ENCODE data around the gene ZFHX2.

The ZFHX2 gene

GRCh38 chr14:23481362-23481970, 70.1 kb downstream of the ZFHX2 start:
- Histone ChIP-seq H3K36me3 (peaks cover 31% of the 10 kb centered on the region), H3K9me3 (no peaks in the 10 kb centered on the region), H3K4me3 (ENCODE audit: low read depth, low read length) (no peak overlapping the region), H3K27me3 (no peaks in the 10 kb centered on the region), H3K4me1 (no peaks in the 10 kb centered on the region)
- no peak for TF ChIP-seq CTCF (IDR thresholded peaks at IDR 0.05; ENCODE audit: low read depth, low read length)
- no peak for DNase-seq

- TF ChIP-seq CTCF (IDR thresholded peaks at IDR 0.05; ENCODE audit: low read depth, low read length), result peak; percentile 70
- no peak overlapping the region for H3K4me3 ChIP-seq (ENCODE audit: low read depth, low read length)
- no peaks in the 10 kb centered on the region for H3K9me3 ChIP-seq
- H3K4me1 ChIP-seq, result no peaks in the 10 kb centered on the region
- no peaks in the 10 kb centered on the region for H3K27me3 ChIP-seq
- DNase-seq, result peak; percentile 68
- peaks cover 59% of the 10 kb centered on the region for H3K36me3 ChIP-seq
Measured at GRCh38 chr14:23478109-23478759, 73.3 kb downstream of the ZFHX2 start.

- Histone ChIP-seq H3K36me3 (peaks cover 46% of the 10 kb centered on the region), H3K9me3 (no peaks in the 10 kb centered on the region), H3K4me3 (ENCODE audit: low read depth, low read length) (no peak overlapping the region), H3K4me1 (no peaks in the 10 kb centered on the region), H3K27me3 (no peaks in the 10 kb centered on the region)
- DNase-seq, result no peak
- no peak for TF ChIP-seq CTCF (IDR thresholded peaks at IDR 0.05; ENCODE audit: low read depth, low read length)
Measured at GRCh38 chr14:23470947-23471346, 80.6 kb downstream of the ZFHX2 start.
